Ascending aorta (tissue), 2 donors: ENCODE measurements around the gene POLD4. TPM values are rescaled to one million over a fixed set of nuclear protein-coding genes. Genes with fewer than 3 reads are reported as not detected.

Experiments used
- DNase-seq, 2 donors: peaks; one replicate each; pipeline ENCODE4 v3.0.0-alpha.2; 2019; ENCODE audit warnings: low spot score in 2 of 2
- H3K27ac ChIP-seq, 2 donors: fragments of 200-600 bp; sonication (generic); one replicate each; pipeline ENCODE4 v1.5.1; 2016 to 2017; ENCODE audit warnings: mild to moderate bottlenecking in 1 of 2
- H3K27me3 ChIP-seq: fragments of 200-600 bp; sonication (generic); one replicate; pipeline ENCODE4 v1.5.1; 2017
- H3K36me3 ChIP-seq, 2 donors: fragments of 200-600 bp; sonication (generic); one replicate each; pipeline ENCODE4 v1.5.1; 2016
- H3K4me1 ChIP-seq, 2 donors: fragments of 200-600 bp; sonication (generic); one replicate each; pipeline ENCODE4 v1.5.1; 2016 to 2017; ENCODE audit warnings: mild to moderate bottlenecking in 1 of 2
- H3K4me3 ChIP-seq, 2 donors: fragments of 200-600 bp; sonication (generic); one replicate each; pipeline ENCODE4 v1.5.1; 2016 to 2017; ENCODE audit warnings: mild to moderate bottlenecking in 1 of 2
- H3K9me3 ChIP-seq, 2 donors: fragments of 200-600 bp; sonication (generic); one replicate each; pipeline ENCODE4 v1.5.1; 2016
- CTCF ChIP-seq, 3 experiments: fragments of 200-600 bp in 2 of 3; fragments of 450-650 bp in 1 of 3; sonication (generic) in 2 of 3; IDR thresholded peaks; one replicate each; pipeline ENCODE4 v1.5.1; 2016 to 2019; ENCODE audit warnings: antibody characterized with exemption in 3 of 3, mild to moderate bottlenecking in 1 of 3, moderate library complexity in 1 of 3
- intact Hi-C: fragments of 100-400 bp; cut with DNase I; formaldehyde crosslinking; loops from one replicate; pipeline ENCODE4 v1.15.1; 2023
- total RNA-seq: library from RNA; depleted of rRNA; stranded (reverse); fragments of >200 nt; gene quantifications from one replicate; pipeline ENCODE4 v1.1.0, GENCODE V29; 2016

The POLD4 gene
- total RNA-seq, 1 donor from 2014 or later = 107 TPM

- Histone ChIP-seq H3K9me3 (no peaks in the 10 kb centered on the region), H3K4me3 (peak within 1 kb of the TSS; percentile 72 to 84), H3K27me3 (no peaks in the 10 kb centered on the region), H3K27ac (peak within 1 kb of the TSS; percentile 59 to 62), H3K36me3 (peaks cover 3 to 8% of the 10 kb centered on the region in 2 donors), H3K4me1 (peaks cover 7 to 15% of the 10 kb centered on the region in 2 donors)
- no peak for TF ChIP-seq CTCF (IDR thresholded peaks at IDR 0.05)
- intact Hi-C loops = loop anchor here (1.0 to 5.0 kb wide), 2 partner anchors 17 to 36 kb away; partner anchors contain the start of gene RPS6KB2
- peak; percentile 89 to 98 for DNase-seq
Measured at GRCh38 chr11:67391304-67392182, 38.2 kb upstream of the POLD4 start, which contains the start of gene RAD9A. RAD9A (plus strand) TSS chr11:67391986; CDS start chr11:67392045, 59 bp downstream.

GRCh38 chr11:67390947-67391303 lies 37.6 kb upstream of the POLD4 start:
- Histone ChIP-seq H3K27me3 (no peaks in the 10 kb centered on the region), H3K36me3 (peaks cover 0 to 2% of the 10 kb centered on the region in 2 donors), H3K27ac (peak overlapping the region; percentile 59 to 62), H3K4me3 (peak overlapping the region; percentile 72 to 84), H3K9me3 (no peaks in the 10 kb centered on the region), H3K4me1 (peaks cover 7 to 15% of the 10 kb centered on the region in 2 donors)
- intact Hi-C loops = loop anchor here (1.0 to 5.0 kb wide), 2 partner anchors 17 to 36 kb away; partner anchors contain the start of gene RPS6KB2
- DNase-seq = no peak
- no peak for TF ChIP-seq CTCF (IDR thresholded peaks at IDR 0.05)

GRCh38 chr11:67389477-67389876 lies 36.1 kb upstream of the POLD4 start:
- Histone ChIP-seq H3K4me3 (no peak overlapping the region), H3K36me3 (no peaks in the 10 kb centered on the region), H3K27me3 (no peaks in the 10 kb centered on the region), H3K9me3 (no peaks in the 10 kb centered on the region), H3K27ac (no peak overlapping the region), H3K4me1 (peaks cover 7 to 22% of the 10 kb centered on the region in 2 donors)
- TF ChIP-seq CTCF (IDR thresholded peaks at IDR 0.05) = peak; percentile 23 to 46 (median 36)
- intact Hi-C loops = no loop called here
- DNase-seq = no peak

- Histone ChIP-seq H3K27me3 (no peaks in the 10 kb centered on the region), H3K4me3 (no peak overlapping the region), H3K9me3 (no peaks in the 10 kb centered on the region), H3K4me1 (peaks cover 7 to 21% of the 10 kb centered on the region in 2 donors), H3K36me3 (no peaks in the 10 kb centered on the region), H3K27ac (no peak overlapping the region)
- no peak for DNase-seq
- no peak for TF ChIP-seq CTCF (IDR thresholded peaks at IDR 0.05)
- intact Hi-C loops = no loop called here
Measured at GRCh38 chr11:67387518-67387917, 34.2 kb upstream of the POLD4 start.

- Histone ChIP-seq H3K9me3 (no peaks in the 10 kb centered on the region), H3K27me3 (no peaks in the 10 kb centered on the region), H3K4me3 (no peak overlapping the region), H3K27ac (no peak overlapping the region), H3K36me3 (no peaks in the 10 kb centered on the region), H3K4me1 (peaks cover 7 to 21% of the 10 kb centered on the region in 2 donors)
- TF ChIP-seq CTCF (IDR thresholded peaks at IDR 0.05) = no peak
- no peak for DNase-seq
- intact Hi-C loops = no loop called here
Measured at GRCh38 chr11:67387069-67387468, 33.7 kb upstream of the POLD4 start.
